ENCODE results near the gene EBI3.

GRCh38 chr19:4264812-4265211 lies 35.5 kb downstream of the EBI3 start:
- TF ChIP-seq POLR2A (IDR thresholded peaks at IDR 0.05) (no peak), CTCF (IDR thresholded peaks at IDR 0.05) (no peak), EP300 (IDR thresholded peaks at IDR 0.05) (no peak)
